Lower leg skin (tissue), 4 donors: Measurements from ENCODE around the gene CCDC116. TPM values are rescaled to one million over a fixed set of nuclear protein-coding genes. Genes with fewer than 3 reads are reported as not detected.
"Not testable (repeated sequence)": the region's sequence is repeated elsewhere in the genome, so short reads cannot be mapped to it uniquely, and the experiment has no call there.

Experiments used
- DNase-seq, 2 donors: peaks; one replicate each; pipeline ENCODE4 v3.0.0-alpha.2; 2019; ENCODE audit warnings: low spot score in 2 of 2
- H3K4me3 ChIP-seq: fragments of 200-600 bp; sonication (generic); 2 replicates; pipeline ENCODE4 v1.5.1; 2017; ENCODE audit warnings: mild to moderate bottlenecking, low read depth; ENCODE audit not compliant: poor library complexity, severe bottlenecking
- POLR2A ChIP-seq, 2 donors: fragments of 450-650 bp; IDR thresholded peaks; one replicate each; pipeline ENCODE4 v1.6.1; 2016 to 2017; ENCODE audit warnings: antibody characterized with exemption in 2 of 2, mild to moderate bottlenecking in 1 of 2, moderate library complexity in 1 of 2
- WGBS, 2 donors: methylation state at CpG; one replicate each; pipeline ENCODE4 v1.1.5; 2018; 5-methylcytosine and 5-hydroxymethylcytosine counted together
- intact Hi-C: fragments of 100-400 bp; cut with DNase I; formaldehyde crosslinking; loops from one replicate; pipeline ENCODE4 v1.15.0; 2023; ENCODE audit warnings: low total_unique reads
- total RNA-seq, 4 donors: library from RNA; depleted of rRNA; stranded (reverse); fragments of >200 nt; gene quantifications; one replicate each; pipeline ENCODE4 v1.1.0, GENCODE V29; 2016
- TF ChIP-seq, protein P1 (sequence below), 3 donors: fragments of 450-650 bp; IDR thresholded peaks; one replicate each; pipeline ENCODE4 v1.5.1; 2016; ENCODE audit warnings: antibody characterized with exemption in 3 of 3, mild to moderate bottlenecking in 3 of 3, moderate library complexity in 2 of 3

Gene CCDC116
- total RNA-seq, 4 donors from 2014 or later, result 0.23 to 0.49 TPM; not detected in 2

DNA sequence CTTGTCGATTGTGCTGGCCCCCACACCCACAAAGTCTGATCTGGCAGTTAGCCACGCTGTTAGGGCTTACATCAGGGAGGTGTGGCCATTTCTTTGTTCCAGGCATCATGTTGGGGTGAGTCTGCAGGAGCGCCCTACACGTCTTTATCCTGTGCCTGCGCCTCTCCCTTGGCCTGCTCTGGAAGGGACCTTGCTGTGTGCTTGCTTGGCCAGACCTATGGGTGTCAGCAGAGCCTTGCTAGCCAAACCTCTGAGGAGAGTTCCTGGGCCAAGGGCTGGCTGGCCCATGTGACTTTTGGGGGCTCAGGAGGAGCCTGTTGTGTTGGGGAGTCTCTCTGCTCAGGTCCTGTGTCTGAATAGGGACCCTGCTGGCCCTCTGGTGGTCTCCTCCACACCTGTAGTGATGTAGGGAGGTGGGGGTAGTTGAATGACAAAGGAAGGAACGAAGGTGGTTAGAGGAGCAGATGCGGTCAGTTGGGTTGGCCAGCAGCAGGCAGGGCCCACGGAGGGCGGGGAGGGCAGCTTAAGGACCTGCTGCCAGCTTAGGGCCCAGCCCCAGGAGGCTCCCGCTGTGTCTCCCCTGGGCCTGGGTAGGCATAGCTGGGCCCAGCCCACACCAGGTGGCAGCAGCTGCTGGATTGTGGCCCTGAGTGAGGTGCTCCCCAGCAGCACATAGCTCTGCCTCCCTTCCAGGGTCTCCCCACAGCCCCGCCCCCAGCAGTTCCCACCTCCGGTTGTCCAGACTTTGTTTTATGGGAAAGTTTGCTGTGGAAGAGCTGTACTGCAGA lies 41.2 kb downstream of the CCDC116 start:
- DNase-seq, result no peak
- 85 to 91% methylated on average over 12 of the region's 12 CpGs for WGBS, 2 donors
- H3K4me3 ChIP-seq, result no peak overlapping the region
- TF ChIP-seq POLR2A (IDR thresholded peaks at IDR 0.05), result no peak
- TF ChIP-seq, protein P1, sequence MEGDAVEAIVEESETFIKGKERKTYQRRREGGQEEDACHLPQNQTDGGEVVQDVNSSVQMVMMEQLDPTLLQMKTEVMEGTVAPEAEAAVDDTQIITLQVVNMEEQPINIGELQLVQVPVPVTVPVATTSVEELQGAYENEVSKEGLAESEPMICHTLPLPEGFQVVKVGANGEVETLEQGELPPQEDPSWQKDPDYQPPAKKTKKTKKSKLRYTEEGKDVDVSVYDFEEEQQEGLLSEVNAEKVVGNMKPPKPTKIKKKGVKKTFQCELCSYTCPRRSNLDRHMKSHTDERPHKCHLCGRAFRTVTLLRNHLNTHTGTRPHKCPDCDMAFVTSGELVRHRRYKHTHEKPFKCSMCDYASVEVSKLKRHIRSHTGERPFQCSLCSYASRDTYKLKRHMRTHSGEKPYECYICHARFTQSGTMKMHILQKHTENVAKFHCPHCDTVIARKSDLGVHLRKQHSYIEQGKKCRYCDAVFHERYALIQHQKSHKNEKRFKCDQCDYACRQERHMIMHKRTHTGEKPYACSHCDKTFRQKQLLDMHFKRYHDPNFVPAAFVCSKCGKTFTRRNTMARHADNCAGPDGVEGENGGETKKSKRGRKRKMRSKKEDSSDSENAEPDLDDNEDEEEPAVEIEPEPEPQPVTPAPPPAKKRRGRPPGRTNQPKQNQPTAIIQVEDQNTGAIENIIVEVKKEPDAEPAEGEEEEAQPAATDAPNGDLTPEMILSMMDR (IDR thresholded peaks at IDR 0.05), result no peak
- intact Hi-C loops, result no loop called here

DNA sequence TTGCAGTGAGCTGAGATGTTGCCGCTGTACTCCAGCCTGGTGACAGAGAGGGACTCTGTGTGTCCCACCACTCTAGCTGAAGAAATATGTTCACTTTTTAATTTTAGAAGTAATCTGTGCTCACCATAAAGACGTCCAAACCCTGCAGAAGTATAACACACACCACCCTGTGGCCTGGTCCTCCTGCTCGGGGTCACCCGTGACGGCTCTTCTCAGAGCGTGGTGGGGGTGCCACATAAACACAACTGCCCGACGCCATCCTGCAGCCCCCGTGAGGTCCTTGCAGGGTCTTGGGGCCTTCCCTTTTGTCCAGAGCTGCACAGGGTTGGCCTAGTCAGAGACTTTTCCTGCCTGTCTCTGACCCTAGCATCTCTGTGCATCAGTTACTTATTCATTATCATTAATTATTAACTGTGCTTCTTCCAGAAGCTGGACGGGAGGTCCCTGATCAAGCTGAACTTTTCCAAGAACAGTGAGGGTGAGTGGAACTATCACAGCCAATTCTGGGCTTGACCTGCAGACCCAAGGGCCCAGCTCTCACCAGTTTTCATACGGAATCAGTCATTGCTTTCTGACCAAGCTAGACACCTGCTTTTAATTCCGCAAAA lies 42.2 kb downstream of the CCDC116 start:
- TF ChIP-seq POLR2A (IDR thresholded peaks at IDR 0.05), result no peak
- TF ChIP-seq, protein P1 (IDR thresholded peaks at IDR 0.05), result no peak
- H3K4me3 ChIP-seq, result no peak overlapping the region
- 94 to 95% methylated on average over 12 of the region's 12 CpGs for WGBS, 2 donors
- no peak for DNase-seq
- intact Hi-C loops, result no loop called here

DNA sequence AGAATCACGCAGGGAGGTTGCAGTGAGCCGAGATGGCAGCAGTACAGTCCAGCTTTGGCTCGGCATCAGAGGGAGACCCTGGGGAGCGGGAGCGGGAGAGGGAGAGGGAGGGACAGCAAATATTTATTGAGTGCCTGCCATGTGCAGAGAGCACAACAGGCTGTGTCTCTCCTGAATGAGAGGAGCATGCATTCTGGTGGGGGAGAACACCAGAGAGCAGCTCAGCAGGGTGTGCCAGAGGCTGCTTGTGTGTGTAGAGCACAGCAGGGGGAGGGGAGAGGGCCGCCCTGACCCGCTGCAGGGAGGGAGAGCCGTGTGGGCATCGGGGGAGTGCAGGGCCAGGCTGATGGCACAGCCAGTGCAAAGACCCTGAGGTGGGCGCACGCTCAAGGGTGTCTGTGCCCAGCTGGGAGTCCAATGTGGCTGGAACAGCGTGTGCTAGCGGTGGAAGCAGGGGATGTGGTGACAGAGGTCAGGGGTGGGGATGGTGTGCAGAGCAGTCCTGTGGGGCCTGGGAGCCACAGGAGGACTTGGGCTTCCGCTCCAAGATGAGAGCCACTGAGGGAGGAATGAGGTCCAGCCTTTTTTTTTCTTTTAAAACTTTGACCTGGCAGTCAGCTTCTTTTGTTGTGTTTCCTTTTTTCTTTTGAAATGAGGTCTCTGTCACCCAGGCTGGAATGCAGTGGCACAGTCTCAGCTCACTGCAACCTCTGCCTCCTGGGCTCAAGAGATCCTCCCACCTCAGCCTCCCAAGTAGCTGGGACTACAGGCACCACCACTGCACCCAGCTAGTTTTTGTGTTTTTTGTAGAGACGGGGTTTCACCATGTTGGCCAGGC lies 45.3 kb downstream of the CCDC116 start:
- H3K4me3 ChIP-seq, result no peak overlapping the region
- TF ChIP-seq POLR2A (IDR thresholded peaks at IDR 0.05), result no peak
- TF ChIP-seq, protein P1 (IDR thresholded peaks at IDR 0.05), result no peak
- no peak for DNase-seq
- 88 to 90% methylated on average over 15 of the region's 15 CpGs for WGBS, 2 donors
- intact Hi-C loops, result no loop called here

DNA sequence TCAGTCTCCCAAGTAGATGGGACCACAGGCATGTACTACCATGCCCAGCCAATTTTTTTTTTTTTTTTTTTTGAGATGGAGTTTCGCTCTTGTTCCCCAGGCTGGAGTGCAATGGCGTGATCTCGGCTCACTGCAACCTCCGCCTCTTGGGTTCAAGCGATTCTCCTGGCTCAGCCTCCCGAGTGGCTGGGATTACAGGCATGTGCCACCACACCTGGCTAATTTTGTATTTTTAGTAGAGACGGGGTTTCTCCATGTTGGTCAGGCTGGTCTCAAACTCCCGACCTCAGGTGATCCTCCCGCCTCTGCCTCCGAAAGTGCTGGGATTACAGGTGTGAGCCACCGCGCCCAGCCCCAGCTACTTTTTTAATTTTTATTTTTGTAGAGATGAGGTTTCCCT lies 46.3 kb downstream of the CCDC116 start:
- DNase-seq, H3K4me3 ChIP-seq, intact Hi-C loops: not testable (repeated sequence)
- WGBS, 2 donors, result 97 to 98% methylated on average over 12 of the region's 12 CpGs

DNA sequence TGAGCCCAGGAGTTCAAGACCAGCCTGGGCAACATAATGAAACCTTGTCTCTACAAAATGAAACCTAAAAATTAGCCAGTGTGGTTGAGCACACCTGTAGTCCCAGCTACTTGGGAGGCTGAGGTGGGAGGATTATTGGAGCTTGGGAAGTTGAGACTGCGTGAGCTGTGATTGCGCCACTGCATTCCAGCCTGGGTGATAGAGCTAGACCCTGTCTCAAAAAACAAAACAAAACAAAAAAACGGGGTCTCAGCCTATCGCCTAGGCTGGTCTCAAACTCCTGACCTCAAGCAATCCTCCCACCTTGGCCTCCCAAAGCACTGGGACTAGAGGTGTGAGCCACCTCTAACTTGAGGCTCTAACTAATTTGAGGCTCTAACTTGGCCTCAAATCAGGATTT lies 46.8 kb downstream of the CCDC116 start:
- 90 to 98% methylated on average over 4 of the region's 4 CpGs for WGBS, 2 donors

More for the DNA sequence above, 46.8 kb downstream of the CCDC116 start:
- H3K4me3 ChIP-seq, result no peak overlapping the region
- no peak for DNase-seq
- intact Hi-C loops, result no loop called here
- TF ChIP-seq, protein P1 (IDR thresholded peaks at IDR 0.05), result no peak
